Fibroblast of lung (primary cell): ENCODE results near the gene MRPL53.

ENCODE experiments used
- EZH2 ChIP-seq: IDR thresholded peaks from 2 replicates; pipeline ENCODE4 v1.5.1; 2012; ENCODE audit warnings: low read length, control low read depth, mild to moderate bottlenecking; ENCODE audit errors: missing control alignments
- TF ChIP-seq, protein P1 (sequence below), 2 donors: IDR thresholded peaks in 1 of 2; conservative IDR thresholded peaks in 1 of 2; 1 replicate in 1 of 2; 2 replicates in 1 of 2; pipeline ENCODE4 v1.5.1; 2011 to 2012; ENCODE audit warnings: low read length in 2 of 2, control low read depth in 1 of 2, inconsistent platforms in 1 of 2, low read depth in 1 of 2, mild to moderate bottlenecking in 1 of 2

GRCh38 chr2:74439373-74439772 is 33.1 kb downstream of the MRPL53 start:
- TF ChIP-seq, protein P1, sequence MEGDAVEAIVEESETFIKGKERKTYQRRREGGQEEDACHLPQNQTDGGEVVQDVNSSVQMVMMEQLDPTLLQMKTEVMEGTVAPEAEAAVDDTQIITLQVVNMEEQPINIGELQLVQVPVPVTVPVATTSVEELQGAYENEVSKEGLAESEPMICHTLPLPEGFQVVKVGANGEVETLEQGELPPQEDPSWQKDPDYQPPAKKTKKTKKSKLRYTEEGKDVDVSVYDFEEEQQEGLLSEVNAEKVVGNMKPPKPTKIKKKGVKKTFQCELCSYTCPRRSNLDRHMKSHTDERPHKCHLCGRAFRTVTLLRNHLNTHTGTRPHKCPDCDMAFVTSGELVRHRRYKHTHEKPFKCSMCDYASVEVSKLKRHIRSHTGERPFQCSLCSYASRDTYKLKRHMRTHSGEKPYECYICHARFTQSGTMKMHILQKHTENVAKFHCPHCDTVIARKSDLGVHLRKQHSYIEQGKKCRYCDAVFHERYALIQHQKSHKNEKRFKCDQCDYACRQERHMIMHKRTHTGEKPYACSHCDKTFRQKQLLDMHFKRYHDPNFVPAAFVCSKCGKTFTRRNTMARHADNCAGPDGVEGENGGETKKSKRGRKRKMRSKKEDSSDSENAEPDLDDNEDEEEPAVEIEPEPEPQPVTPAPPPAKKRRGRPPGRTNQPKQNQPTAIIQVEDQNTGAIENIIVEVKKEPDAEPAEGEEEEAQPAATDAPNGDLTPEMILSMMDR (conservative IDR thresholded peaks at IDR 0.05 in 1 of 2, IDR thresholded peaks at IDR 0.05 in 1 of 2; ENCODE audit: low read depth in 1 of 2, low read length in 2 of 2): no peak
- no peak for TF ChIP-seq EZH2
